Smooth muscle cell of the brain vasculature (primary cell): ENCODE results near the gene INSC.

ENCODE experiments used
- DNase-seq: peaks from one replicate; pipeline ENCODE4 v3.0.0-alpha.2; 2012; ENCODE audit warnings: low read depth, low spot score

The INSC gene

DNA sequence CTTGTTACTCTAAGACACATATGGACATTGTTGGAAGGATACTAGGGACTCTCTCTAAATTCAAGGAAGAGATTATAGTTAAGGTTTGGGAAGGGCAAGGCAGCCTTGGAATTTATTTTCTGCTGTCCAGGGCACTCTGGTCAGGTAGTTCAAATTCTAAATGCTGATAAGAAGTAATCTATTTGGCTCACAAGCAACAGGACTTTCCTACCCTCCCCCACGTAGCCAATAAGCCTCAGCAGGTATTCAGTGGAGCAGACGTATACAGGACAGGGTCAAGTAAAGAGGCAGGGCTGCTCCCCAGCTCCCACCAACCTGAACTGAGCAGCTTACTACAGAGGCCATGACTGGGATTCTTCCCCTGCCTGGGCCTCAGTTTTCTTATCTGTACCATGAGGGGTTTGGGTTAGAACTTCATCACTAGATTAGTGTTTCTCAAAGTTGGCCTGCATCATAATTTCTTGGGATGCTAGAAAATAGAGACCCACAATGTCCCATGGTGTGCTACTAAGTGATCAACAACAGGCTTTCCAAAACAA is 6.1 kb upstream of the INSC start:
- DNase-seq, result no peak

DNA sequence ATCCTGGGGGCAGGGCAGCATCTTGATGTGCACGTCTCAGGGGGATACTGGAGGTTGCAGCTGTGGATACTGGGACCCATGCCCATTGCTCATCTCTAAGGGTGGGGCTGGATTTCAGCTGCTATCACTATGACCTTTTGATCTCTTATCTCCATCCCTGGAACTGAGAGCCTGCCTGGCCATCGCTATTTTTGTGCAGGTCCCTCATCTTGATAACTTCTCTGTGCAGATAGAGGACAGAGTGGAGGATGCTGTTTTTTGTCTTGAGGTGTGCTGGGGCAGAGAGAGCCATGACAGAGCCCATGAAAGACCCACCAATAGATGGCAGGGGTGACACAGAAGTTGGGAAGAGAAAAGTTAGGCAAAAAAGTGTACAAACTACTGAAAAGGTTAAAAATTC is 5.1 kb upstream of the INSC start:
- no peak for DNase-seq

DNA sequence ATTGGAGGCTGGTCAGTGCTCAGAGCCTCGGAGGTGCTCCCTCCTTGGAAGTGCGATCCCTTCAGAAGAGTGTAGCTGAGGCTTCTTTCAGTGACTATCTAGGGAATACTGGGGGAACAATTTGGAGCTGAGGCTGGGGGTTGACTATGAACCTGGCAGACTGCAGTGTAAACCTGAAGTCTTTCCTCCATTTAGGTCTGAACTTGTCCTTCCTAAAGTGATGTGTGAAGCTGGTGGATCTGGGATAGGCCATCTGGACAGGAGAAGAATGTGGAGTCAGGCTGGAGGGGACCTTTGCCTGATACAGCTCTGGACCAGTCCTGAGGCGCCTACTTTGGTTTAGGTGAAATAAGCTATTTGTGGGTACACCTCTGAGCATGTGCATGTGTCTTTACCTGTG is 3.5 kb upstream of the INSC start:
- DNase-seq, result no peak

DNA sequence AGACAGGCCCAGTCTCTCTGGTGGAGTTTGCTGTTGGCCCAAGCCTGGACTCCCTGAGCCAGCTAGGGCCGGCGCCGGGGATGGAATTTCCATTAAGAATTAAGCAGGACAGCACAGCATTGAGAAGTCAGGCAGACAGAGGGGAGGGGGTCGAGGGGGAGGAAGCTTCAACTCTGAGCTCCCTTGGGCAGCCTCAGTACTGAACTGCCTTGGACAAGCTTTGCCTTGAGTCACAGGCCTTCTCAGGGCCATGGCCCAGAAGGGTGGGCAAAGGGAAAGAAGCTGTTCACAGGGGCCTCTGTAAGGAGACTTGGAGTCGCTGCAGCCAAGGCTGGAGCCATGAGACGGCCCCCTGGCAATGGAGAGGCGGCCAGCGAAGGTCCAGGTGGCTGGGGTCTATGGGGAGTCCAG is 2.6 kb upstream of the INSC start:
- no peak for DNase-seq

DNA sequence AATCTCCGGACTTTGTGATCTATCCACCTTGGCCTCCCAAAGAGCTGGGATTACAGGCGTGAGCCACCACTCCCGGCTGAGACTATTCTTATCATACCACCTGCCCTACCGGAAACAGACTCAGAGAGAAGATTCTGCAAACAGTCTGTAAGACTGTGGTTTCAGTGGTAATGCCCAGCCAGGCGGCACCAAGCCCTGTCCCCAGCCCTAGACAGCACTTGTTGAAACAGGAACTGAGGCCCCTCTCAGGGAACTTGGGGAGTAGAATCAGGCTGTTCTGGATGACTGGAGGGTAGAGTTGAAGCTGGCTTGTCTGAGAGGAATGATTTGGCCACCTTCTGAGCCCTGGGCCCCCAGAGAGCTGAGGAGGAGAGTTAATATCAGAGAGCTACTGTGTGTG is 1.3 kb upstream of the INSC start:
- DNase-seq, result no peak

DNA sequence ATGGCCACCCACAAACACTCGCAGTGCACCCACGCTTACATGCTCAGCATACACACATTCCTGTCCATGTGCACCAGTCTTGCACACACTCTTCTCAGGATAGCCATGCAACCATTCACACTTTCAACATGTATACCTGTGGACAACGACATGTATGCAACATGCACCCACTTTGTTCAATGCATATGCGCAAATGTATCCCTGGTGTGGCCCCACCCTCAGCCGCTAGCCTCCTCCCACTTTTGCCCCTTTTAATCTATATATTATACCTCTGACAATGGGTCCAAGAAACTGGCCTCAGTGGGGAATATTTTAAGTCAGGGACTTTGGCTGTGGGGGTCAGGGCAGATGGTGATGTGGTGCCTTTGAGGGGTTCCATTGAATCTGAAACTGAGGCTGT is 963 bp downstream of the INSC start:
- DNase-seq, result no peak

DNA sequence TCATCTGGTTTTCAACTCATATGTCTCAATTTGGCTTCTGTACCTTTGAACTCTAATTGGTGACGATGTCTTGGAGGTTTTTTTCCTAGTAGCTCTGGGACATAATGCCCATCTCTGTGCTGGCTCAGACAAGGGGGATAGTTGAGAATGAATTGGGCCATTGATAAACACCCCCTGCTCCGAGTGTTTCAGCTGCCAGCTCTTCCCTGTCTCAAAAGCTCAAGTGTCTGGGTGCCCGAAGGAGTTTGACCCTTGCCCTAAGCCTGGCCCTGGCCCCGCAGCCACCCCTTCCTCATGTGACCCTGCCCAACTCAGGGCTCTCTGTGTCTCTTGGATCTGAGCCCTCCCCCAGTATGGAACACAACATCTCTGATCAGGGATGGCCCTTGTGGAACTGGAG is 3.0 kb downstream of the INSC start:
- no peak for DNase-seq

DNA sequence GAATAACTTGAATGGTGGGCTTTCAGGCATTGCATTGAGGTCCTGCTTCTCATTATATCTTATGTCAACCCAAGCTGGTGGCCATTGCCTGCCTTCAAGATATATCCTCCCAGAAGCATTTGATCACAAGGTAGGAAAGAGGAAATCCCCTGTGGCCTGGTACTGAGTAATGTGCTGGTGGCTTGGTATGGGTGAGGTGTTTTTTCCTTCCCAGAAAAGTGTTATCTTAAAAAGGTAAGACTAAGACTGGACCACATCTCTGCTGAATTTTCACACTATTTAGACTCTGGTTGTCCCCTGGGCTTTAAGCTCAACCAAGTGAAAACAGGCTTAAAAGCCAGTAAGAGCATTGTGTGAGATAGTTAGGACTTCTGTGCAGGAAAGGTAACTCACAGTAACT is 3.7 kb downstream of the INSC start:
- no peak for DNase-seq

DNA sequence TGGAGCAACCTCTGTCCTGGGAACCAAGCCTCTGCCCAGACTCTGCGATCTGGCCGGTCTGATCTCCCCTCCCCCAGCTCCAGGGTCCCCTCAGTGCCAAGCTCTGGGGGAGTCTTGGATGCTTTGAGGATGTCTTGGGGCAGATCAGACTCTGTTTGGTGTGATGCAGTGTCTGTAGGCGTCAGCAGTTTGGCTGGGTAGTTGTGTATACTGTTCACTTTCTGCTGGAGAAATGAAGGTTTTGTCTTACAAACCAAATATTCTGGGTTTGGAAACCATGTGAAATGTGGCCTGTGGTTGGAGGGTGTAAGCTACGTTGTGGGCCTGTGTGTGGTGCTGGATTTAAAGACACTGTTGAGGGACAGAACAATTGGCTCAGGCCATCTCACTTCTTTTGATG is 4.6 kb downstream of the INSC start:
- DNase-seq, result no peak

DNA sequence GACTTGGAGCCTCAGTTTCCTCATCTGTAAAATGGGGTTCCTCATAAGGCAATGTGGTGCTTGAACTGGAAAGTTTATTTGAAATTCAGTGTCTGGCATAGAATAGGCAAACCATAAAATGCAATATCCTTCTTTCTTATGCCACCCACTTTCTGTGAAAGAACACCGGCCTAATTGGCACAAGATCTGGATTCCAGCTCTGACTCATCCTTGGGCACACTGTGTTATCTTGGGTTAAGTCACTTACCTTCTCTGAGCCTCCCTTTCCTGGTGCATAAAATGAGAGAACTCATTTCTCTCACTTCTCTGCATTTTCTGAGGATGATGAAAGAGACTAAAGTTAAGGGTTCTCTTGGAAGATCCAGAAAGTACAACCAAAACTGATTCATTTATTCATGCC is 5.1 kb downstream of the INSC start:
- no peak for DNase-seq

DNA sequence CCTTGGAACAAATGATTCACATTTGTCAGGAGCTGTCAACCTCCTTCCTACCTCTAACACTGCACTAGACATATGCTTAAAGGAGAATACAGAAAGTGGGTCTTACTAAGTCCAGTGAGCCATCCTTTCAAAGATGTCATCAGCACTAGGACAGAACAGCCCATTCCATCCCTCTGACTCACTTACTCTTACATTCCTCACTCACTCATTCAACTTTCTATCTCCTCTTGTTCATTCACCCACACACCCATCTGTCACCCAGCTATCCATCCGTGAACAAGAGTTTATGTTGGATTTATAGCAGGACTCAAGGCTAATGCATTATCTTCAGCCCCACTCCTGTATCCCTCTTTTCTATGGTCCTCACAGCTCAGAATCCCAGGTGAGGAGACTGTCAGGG is 9.1 kb downstream of the INSC start:
- DNase-seq, result no peak

DNA sequence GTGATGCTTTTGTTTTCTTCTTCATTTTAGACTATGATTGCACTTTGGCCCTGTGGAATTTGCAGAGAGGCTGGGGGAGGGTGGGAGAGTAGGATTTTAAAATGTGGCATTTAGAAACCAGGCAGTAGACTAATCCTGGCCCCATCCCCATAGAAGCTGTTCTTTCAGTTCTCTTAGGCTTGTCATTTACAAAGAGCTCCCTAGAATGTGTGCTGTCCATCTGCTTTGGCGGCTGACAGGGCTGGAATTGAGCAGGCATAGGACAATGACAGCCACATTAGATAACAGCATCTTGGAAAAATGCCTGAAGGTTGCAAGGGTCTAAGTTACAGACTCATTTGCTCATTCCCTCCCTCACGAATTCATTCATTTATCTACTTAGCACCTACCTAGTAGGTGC is 9.8 kb downstream of the INSC start:
- no peak for DNase-seq

DNA sequence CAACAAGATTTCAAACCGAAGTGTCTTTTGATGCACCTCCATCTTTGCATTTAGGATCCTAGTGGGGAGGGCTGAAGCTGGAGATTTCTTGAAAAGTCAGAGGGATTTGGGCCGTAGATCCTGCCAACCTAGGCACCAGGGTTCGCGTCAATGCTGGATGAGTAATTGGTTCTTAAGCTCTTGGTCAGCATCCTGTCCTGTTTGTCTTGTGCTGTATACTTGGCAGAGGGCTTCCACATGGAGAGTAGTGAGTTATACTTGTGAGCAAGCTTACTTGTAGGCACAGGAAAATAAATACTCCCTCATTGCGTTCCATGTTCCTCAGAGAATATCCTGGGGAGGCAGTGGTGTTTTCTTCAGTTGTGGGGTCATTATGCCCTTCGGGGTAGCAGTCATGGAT is 12.6 kb downstream of the INSC start:
- DNase-seq, result peak; percentile 9

DNA sequence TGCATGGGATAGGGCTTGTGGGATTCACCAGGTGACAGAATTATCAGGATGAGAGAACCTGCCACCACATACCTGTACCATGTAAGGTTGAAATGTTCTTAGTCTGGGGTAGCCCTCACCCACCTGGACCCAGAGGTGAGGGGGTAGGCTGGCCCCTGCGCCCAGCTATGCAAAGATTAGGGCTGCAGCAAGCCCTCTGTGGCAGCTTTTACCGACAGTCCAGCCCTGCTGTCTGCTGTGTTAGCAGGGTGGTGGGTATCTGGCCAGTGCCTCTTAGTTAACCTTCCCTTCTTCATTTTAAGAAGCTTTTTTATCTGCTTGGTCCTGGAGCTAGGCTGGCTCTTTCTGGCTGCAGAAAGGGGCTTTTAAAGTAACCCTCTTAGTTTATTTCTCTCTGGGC is 13.9 kb downstream of the INSC start:
- DNase-seq, result no peak

DNA sequence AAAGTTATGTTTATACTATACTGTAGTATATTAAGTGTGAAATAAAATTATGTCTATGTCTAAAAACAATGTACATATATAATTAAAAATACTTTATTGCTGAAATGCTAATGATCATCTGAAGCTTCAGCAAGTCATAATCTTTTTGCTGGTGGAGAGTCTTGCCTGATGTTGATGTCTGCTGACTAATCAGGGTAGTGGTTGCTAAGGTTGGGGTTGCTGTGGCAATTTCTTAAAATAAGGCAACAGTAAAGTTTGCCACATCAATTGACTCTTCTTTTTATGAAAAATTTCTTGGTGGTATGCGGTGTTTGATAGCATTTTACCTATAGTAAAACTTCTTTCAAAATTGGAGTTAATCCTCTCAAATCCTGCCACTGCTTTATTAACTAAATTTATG is 21.4 kb downstream of the INSC start:
- DNase-seq, result no peak

DNA sequence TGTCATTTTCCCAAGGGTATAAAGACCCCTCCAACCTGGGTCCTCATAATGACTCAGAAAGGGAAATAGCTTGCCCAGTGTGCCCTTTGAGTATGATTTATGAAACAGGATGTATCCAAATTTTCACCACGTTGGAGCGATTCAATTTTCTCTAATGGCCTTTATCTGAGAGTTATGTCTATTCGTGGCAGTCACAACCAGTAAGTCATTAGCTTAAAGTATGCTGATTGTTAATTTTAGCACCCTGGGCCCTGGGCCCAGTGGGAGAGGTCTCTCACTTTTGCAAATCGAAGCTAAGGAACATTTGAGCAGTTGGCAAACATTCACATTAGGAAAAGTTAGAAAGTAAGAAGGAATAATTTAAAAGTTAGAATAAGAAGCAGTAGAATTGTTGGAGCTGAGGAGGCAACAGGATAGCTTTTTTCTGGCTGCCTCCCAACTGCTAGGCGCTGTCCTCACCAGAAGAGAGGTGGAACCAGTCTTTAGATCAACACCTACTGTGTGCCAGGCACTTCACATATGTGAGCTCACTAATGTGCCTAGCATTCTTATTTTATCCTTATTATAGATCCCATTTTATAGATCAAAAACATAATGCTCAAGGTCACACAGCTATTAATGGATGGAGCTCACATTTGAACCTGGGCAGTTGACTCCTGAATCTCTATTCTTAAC is 24.5 kb downstream of the INSC start:
- DNase-seq, result no peak

DNA sequence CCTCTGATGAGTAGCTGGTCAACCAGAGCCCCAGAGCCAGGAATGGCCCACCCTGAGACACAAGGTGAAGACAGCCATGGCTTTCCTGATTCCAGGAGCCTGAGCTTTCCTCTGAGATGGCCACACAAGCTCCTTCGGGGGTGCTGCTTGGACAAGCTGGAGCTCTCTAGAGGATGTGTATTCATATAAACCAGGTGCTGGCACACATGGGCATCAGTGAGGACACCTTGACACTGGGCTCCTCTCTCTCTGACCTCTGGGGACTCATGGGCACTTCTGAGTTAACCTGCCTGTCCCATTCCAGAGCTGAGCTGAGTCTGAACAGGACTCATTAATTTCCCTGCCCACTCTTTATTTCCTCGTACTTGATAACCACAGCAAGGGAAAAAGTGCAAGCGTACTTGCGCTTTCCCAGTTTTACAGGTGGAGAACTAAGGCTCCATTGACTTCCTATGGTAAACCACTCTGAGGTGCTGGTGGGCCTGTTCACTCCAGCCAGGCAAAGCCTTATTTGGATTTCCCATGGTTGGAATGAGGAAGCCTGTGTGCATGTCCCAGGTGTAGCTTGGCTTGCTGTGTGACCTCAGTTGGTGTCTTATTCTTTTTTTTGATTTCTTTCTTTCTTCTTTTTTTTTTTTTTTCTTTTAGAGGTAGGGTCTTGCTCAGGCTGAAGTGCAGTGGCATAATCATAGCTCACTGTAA is 25.4 kb downstream of the INSC start:
- DNase-seq, result no peak

DNA sequence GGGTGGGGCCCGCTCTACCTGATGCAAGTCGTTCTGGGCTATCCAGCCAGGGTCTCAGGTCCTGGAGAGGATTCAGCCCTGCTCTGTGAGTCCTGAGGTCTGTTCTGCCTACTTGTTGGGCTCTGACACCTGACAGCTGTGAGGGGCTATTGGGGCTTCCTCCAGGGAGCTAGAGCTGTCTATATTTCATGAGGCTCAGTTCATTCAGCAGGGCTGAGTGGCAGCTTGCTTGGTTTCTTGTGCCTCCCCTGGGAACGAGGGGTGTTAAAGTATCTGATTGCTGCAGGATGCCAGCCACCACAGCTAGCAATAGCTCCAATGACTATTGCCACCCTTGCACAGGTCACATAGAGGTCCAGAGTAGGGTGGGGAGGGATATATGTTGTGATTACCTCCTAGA is 26.7 kb downstream of the INSC start:
- no peak for DNase-seq

DNA sequence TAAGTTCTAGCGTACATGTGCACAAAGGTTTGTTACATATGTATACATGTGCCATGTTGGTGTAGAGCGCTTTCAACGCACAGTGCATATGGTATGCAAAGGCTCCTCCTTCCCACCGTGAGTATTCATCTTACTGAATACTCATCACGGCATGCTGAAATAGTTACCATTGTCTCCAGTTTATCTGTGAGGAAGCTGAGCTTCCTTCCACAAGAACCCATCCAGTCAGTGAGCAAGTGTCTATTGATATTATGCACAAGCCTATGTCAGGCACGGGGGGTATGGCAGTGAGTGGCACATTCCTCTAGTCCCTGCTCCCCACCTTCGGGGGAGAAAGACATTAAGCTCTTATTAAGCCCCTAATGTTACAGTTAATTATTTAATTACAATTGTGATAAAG is 28.1 kb downstream of the INSC start:
- DNase-seq, result no peak

DNA sequence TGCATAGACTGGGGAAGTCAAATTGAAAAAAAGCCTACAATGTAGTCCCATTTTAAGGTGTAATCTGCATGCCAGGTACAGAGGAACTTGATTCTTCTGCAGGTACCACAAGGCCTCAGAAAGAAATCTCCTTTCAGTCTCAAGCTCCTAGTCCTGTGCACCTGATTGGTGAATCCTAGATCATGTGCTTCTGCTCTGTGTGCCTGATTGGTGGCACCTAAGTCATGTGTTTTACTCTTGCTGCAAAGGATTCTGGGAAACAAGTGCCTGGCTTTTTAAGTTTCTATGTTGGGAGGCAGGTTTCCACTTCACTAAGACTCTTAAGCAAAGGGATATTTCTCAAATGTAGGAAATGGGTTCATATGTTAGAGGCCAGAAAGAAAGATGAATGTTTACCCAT is 29.1 kb downstream of the INSC start:
- DNase-seq, result no peak

DNA sequence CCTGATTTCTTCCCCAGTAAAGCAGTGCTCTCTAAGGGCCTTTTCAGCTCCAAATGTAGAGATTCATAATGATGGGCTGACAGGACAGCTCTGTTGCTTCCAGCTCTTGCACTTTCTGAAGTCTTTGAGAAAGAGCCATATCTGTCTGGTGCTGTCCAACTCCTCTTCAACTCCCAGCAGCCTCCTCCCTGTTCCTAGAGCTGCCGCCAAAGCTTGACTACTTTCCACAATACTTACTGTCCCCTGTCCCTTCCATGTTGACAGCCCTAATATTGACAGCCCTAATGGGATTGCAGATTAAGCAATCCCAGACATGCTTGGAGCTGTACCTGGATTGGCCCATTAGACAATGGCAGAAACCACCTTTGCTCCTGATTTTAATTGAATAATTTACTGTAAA is 29.6 kb downstream of the INSC start:
- DNase-seq, result no peak

DNA sequence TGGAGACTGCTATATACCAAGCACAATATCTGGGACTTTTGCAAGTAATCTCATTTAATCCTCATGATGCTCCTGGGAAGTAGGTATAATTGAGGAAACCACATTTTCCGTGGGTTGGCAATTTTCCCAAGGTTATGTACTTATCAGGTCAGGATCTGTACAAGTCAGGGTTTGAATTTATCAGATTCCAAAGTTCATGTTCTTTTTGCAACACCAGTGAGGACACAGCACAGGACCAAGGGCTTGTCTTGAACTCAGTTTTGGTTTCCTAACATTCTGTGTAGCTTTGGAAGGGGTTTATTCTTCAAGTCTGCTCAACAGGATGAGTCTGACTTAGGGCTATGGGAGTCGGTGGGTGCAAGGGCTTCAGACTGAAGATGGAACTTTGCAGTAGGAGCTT is 30.4 kb downstream of the INSC start:
- no peak for DNase-seq

DNA sequence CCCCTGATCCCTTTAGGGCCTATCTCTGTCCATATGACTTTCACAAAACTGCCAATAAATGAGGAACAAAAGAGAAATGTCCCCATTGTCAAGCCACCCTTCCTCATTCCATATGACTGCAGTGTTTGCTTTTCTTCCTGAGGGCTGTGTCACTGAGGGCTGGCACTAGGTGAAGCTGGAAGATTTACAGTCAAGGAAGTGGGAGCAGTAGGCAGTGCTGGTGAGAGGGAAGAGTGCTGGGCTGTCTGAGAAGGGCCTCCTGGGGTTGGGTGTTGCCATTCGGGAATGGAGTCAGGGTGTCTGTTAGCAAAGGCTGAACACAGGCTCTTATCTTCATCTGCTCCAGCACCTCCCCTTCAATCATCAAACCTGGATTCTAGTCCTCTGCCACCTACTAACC is 30.9 kb downstream of the INSC start:
- no peak for DNase-seq
